ENCODE data around the gene STARD9.

DNA sequence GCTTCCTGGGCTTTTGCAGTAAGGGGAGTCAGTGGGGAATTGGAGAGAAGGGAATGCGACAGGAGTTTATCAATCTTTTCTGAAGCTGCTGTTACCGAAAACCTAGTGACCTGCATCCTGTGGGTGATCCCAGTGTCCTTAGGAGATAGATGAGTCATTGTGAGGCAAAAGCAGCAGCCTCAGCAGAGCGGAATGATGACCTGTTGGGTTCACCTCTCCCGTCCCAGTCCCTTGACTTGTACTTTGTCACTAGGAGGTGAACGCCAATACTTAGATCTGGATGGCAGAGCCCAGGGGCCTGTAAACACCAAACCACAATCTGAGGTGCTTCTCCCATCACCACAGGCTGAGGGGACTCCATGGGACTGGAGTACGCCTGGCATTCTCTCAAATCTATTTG, 143.6 kb downstream of the STARD9 start:
- TF ChIP-seq, protein P1, sequence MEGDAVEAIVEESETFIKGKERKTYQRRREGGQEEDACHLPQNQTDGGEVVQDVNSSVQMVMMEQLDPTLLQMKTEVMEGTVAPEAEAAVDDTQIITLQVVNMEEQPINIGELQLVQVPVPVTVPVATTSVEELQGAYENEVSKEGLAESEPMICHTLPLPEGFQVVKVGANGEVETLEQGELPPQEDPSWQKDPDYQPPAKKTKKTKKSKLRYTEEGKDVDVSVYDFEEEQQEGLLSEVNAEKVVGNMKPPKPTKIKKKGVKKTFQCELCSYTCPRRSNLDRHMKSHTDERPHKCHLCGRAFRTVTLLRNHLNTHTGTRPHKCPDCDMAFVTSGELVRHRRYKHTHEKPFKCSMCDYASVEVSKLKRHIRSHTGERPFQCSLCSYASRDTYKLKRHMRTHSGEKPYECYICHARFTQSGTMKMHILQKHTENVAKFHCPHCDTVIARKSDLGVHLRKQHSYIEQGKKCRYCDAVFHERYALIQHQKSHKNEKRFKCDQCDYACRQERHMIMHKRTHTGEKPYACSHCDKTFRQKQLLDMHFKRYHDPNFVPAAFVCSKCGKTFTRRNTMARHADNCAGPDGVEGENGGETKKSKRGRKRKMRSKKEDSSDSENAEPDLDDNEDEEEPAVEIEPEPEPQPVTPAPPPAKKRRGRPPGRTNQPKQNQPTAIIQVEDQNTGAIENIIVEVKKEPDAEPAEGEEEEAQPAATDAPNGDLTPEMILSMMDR (conservative IDR thresholded peaks at IDR 0.05 in 1 of 2, IDR thresholded peaks at IDR 0.05 in 1 of 2; ENCODE audit: extremely low read depth in 1 of 2, insufficient read depth in 1 of 2, low read depth in 1 of 2, low read length in 2 of 2): no peak
- TF ChIP-seq EZH2 (IDR thresholded peaks at IDR 0.05; ENCODE audit: borderline replicate concordance, low read length): no peak

Measured in mammary epithelial cell (primary cell).